Ishikawa (cell line): ENCODE results near the gene DESI1.

ENCODE experiments used
- EGR1 ChIP-seq: IDR thresholded peaks from 2 replicates; pipeline ENCODE4 v1.6.1; 2012
- EP300 ChIP-seq: IDR thresholded peaks from 2 replicates; pipeline ENCODE4 v1.6.1; 2012; ENCODE audit warnings: borderline replicate concordance
- YY1 ChIP-seq: IDR thresholded peaks from 2 replicates; pipeline ENCODE4 v1.6.1; 2012; ENCODE audit warnings: low read depth

DNA sequence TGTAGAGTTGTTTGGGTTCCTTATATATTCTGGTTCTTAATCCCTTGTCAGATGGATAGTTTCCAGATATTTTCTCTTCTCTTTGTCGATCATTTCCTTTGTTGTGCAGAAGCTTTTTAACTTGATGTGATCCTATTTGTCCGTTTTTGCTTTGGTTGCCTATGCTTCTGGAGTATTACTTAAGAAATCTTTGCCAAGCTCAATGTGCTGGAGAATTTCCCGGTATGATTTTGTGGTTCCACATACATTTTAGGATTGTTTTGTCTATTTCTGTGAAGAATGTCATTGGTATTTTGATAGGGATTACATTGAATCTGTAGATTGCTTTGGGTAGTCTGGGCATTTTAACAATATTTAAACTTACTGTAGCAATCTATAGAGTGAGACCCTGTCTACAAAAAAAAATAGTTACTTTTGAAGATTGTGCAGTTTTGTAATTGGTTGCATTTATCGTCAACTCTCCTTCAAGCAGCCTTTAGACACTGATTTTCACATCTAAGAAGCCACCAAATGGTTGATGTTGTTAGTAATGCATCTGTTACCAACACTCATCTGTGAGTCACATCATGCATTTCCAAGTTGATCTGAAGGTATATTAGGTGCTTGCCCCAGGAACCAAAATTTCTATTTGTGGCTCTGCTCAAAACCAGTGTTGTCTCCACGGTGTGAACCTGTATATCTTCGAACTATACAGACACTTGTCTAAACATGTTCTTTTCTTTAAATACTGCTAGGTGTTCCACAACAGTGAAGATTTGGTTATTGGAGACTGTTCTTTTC is 21.7 kb upstream of the DESI1 start:
- no peak for TF ChIP-seq EP300
- TF ChIP-seq YY1 = no peak
- no peak for TF ChIP-seq EGR1
